ENCODE data around the gene CADPS. TPM values are rescaled to one million over a fixed set of nuclear protein-coding genes. Genes with fewer than 3 reads are reported as not detected.

The CADPS gene
- total and polyA plus RNA-seq, 9 of the 15 experiments (the other 6 are each of a cell fraction or from before 2014, with no cell fraction given): not detected

- no peak for TF ChIP-seq CHD7 (IDR thresholded peaks at IDR 0.05; ENCODE audit: low read depth, low read length)
Measured at GRCh38 chr3:62805106-62805505, 70.1 kb downstream of the CADPS start (continued).

Data from K562 (cell line).